HG03064 (cell line): Measurements from ENCODE around the gene UBE3B.
A peak's percentile ranks its signal among the peaks of the same experiment; 100 is the strongest.

Experiments
- ATAC-seq: cut with Tn5 transposase; IDR thresholded peaks from one replicate; pipeline ENCODE4 v1.9.1; 2021; ENCODE audit warnings: low read depth; ENCODE audit not compliant: unreplicated experiment

Gene UBE3B

GRCh38 chr12:109567967-109568366 lies 90.5 kb downstream of the UBE3B start:
- no peak for ATAC-seq

GRCh38 chr12:109568486-109568885 lies 91.1 kb downstream of the UBE3B start:
- ATAC-seq, result no peak

- no peak for ATAC-seq
Observed at GRCh38 chr12:109571773-109572505, 94.5 kb downstream of the UBE3B start.

- no peak for ATAC-seq
Observed at GRCh38 chr12:109572506-109572845, 95.0 kb downstream of the UBE3B start.

- peak; percentile 90 for ATAC-seq
Observed at GRCh38 chr12:109573029-109573913, 95.8 kb downstream of the UBE3B start, which contains the start of the genes MMAB and MVK. Gene MMAB (minus strand): TSS chr12:109573504. CDS start chr12:109573480, 24 bp downstream. Gene MVK (plus strand): TSS chr12:109573794. CDS start chr12:109574823, 1,029 bp downstream.

GRCh38 chr12:109573914-109574244 lies 96.4 kb downstream of the UBE3B start:
- ATAC-seq, result peak; percentile 16

- no peak for ATAC-seq
Observed at GRCh38 chr12:109575683-109576082, 98.2 kb downstream of the UBE3B start.

GRCh38 chr12:109577311-109577710 lies 99.9 kb downstream of the UBE3B start:
- ATAC-seq, result no peak

- no peak for ATAC-seq
Observed at GRCh38 chr12:109578330-109578927, 101.0 kb downstream of the UBE3B start.

- no peak for ATAC-seq
Observed at GRCh38 chr12:109579639-109580038, 102.2 kb downstream of the UBE3B start.

GRCh38 chr12:109580272-109580671 lies 102.8 kb downstream of the UBE3B start:
- no peak for ATAC-seq

GRCh38 chr12:109580684-109581333 lies 103.4 kb downstream of the UBE3B start:
- no peak for ATAC-seq

- no peak for ATAC-seq
Observed at GRCh38 chr12:109581334-109581691, 103.9 kb downstream of the UBE3B start.

- no peak for ATAC-seq
Observed at GRCh38 chr12:109581856-109582255, 104.4 kb downstream of the UBE3B start.

- no peak for ATAC-seq
Observed at GRCh38 chr12:109582636-109583035, 105.2 kb downstream of the UBE3B start.

- no peak for ATAC-seq
Observed at GRCh38 chr12:109583733-109584132, 106.3 kb downstream of the UBE3B start.
